SK-N-MC (cell line): ENCODE data around the gene UTP18.

Experiments used
- EZH2 ChIP-seq: fragments of 200-600 bp; sonication (generic); IDR thresholded peaks from one replicate; pipeline ENCODE4 v1.6.1; 2017; ENCODE audit warnings: antibody characterized with exemption
- FOXP2 ChIP-seq: optimal IDR thresholded peaks from 2 replicates; pipeline ENCODE3; 2011; ENCODE audit warnings: mild to moderate bottlenecking, moderate library complexity; ENCODE audit not compliant: insufficient read depth; ENCODE audit errors: extremely low read length, control extremely low read depth
- POLR2AphosphoS5 ChIP-seq: IDR thresholded peaks from 2 replicates; pipeline ENCODE4 v1.6.1; 2012; ENCODE audit warnings: mild to moderate bottlenecking, low read depth, low read length, borderline replicate concordance

DNA sequence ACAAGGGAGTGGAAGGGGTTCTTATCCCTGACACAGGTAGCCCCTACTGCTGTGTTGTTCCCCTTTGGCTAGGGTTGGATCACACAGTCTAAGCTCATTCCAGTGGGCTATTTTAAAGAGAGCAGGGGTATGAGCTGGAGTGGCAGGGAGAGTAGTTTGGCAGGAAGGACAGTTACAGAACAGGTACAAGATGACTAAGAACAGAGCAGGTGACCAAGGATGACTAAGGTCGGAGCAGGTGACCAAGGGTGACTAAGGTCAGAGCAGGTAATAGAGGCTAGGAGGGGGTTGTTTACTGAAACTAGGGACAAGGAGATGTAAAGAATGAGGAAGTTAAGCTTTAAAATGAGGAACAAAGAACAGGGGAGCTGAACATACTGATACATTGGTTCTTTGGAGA, 58.8 kb downstream of the UTP18 start:
- TF ChIP-seq EZH2 (no peak), POLR2AphosphoS5 (no peak), FOXP2 (no peak)
